Activated B cell treated with CpG ODN at 0.5 μM for 24 hours (primary cell): ENCODE measurements around the gene ABCA9. TPM values are rescaled to one million over a fixed set of nuclear protein-coding genes. Genes with fewer than 3 reads are reported as not detected.

Experiments used
- ATAC-seq: fragments of 200-7000 bp; cut with Tn5 transposase; one replicate; pipeline ENCODE4 v1.10.0; 2021; ENCODE audit warnings: low read depth, mild to moderate bottlenecking, moderate library complexity
- CTCF ChIA-PET: fragments of 350-600 bp; sonication (Branson Sonifier 250); formaldehyde crosslinking; loops from one replicate; lab custom pipeline; 2021; ENCODE audit warnings: antibody characterized with exemption; lab: Charles Lee
- POLR2A ChIA-PET: fragments of 350-600 bp; sonication (Branson Sonifier 250); formaldehyde crosslinking; loops from one replicate; lab custom pipeline; 2021; ENCODE audit warnings: antibody characterized with exemption; lab: Charles Lee
- DNase-seq: peaks from one replicate; pipeline ENCODE4 v3.0.0; 2022
- H3K27ac Mint-ChIP-seq: one replicate; pipeline ENCODE4 v1.8.0; 2020; ENCODE audit warnings: mixed read lengths
- H3K27me3 Mint-ChIP-seq: one replicate; pipeline ENCODE4 v1.8.0; 2021; ENCODE audit warnings: mixed read lengths
- H3K36me3 Mint-ChIP-seq: one replicate; pipeline ENCODE4 v1.8.0; 2021; ENCODE audit warnings: low read depth, mixed read lengths
- H3K4me1 Mint-ChIP-seq: one replicate; pipeline ENCODE4 v1.8.0; 2021; ENCODE audit warnings: mixed read lengths
- H3K4me3 Mint-ChIP-seq: one replicate; pipeline ENCODE4 v1.8.0; 2020; ENCODE audit warnings: mild to moderate bottlenecking, mixed read lengths
- H3K9me3 Mint-ChIP-seq: one replicate; pipeline ENCODE4 v1.8.0; 2020; ENCODE audit warnings: mixed read lengths
- intact Hi-C: fragments of 100-400 bp; cut with micrococcal nuclease; formaldehyde crosslinking; loops from one replicate; pipeline ENCODE4 v1.15.1; 2024
- total RNA-seq: library from RNA; stranded (reverse); gene quantifications from 2 replicates; pipeline ENCODE4 v1.2.3, GENCODE V29; 2022
- TF ChIP-seq, protein P1 (sequence below): fragments of 200-600 bp; IDR thresholded peaks from one replicate; pipeline ENCODE4 v1.8.0; 2022; ENCODE audit warnings: antibody characterized with exemption, mild to moderate bottlenecking

ABCA9 gene, protein sequence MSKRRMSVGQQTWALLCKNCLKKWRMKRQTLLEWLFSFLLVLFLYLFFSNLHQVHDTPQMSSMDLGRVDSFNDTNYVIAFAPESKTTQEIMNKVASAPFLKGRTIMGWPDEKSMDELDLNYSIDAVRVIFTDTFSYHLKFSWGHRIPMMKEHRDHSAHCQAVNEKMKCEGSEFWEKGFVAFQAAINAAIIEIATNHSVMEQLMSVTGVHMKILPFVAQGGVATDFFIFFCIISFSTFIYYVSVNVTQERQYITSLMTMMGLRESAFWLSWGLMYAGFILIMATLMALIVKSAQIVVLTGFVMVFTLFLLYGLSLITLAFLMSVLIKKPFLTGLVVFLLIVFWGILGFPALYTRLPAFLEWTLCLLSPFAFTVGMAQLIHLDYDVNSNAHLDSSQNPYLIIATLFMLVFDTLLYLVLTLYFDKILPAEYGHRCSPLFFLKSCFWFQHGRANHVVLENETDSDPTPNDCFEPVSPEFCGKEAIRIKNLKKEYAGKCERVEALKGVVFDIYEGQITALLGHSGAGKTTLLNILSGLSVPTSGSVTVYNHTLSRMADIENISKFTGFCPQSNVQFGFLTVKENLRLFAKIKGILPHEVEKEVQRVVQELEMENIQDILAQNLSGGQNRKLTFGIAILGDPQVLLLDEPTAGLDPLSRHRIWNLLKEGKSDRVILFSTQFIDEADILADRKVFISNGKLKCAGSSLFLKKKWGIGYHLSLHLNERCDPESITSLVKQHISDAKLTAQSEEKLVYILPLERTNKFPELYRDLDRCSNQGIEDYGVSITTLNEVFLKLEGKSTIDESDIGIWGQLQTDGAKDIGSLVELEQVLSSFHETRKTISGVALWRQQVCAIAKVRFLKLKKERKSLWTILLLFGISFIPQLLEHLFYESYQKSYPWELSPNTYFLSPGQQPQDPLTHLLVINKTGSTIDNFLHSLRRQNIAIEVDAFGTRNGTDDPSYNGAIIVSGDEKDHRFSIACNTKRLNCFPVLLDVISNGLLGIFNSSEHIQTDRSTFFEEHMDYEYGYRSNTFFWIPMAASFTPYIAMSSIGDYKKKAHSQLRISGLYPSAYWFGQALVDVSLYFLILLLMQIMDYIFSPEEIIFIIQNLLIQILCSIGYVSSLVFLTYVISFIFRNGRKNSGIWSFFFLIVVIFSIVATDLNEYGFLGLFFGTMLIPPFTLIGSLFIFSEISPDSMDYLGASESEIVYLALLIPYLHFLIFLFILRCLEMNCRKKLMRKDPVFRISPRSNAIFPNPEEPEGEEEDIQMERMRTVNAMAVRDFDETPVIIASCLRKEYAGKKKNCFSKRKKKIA (N-terminal part only)
- 0.04 and 0.10 TPM in 2 replicates for total RNA-seq

DNA sequence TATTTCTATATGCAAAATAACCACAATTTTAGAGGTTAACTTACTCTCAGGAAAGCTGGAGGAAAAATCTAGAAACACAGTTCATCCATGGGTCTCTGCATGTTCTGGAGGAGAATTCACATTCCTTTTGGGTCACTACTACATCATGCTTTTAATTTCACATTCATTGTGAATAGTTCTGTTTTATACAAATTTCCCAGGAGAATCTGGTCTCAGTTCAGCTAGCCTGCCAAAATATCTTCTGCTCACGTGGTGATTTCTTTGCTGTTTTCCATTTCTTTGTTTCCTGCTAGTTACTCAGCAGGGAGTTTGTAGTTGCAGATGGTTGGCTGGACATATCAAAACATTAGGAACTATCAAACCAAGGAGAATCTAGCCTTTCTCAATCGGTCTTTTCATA, at the start of gene ABCA9:
TSS of gene ABCA9 (minus strand) at position 106 of the 400 bp plus-strand sequence. CDS start 9,801 bp downstream, outside the sequence.
- Mint-ChIP-seq H3K27ac (peak within 1 kb of the TSS; percentile 0), H3K36me3 (no peaks in the 10 kb centered on the region), H3K4me1 (peaks cover 6% of the 10 kb centered on the region), H3K9me3 (peaks cover 10% of the 10 kb centered on the region), H3K4me3 (no peak within 1 kb of the TSS), H3K27me3 (no peaks in the 10 kb centered on the region)
- TF ChIP-seq, protein P1, sequence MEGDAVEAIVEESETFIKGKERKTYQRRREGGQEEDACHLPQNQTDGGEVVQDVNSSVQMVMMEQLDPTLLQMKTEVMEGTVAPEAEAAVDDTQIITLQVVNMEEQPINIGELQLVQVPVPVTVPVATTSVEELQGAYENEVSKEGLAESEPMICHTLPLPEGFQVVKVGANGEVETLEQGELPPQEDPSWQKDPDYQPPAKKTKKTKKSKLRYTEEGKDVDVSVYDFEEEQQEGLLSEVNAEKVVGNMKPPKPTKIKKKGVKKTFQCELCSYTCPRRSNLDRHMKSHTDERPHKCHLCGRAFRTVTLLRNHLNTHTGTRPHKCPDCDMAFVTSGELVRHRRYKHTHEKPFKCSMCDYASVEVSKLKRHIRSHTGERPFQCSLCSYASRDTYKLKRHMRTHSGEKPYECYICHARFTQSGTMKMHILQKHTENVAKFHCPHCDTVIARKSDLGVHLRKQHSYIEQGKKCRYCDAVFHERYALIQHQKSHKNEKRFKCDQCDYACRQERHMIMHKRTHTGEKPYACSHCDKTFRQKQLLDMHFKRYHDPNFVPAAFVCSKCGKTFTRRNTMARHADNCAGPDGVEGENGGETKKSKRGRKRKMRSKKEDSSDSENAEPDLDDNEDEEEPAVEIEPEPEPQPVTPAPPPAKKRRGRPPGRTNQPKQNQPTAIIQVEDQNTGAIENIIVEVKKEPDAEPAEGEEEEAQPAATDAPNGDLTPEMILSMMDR: no peak
- ChIA-PET POLR2A (no interaction called here), CTCF (no interaction called here)
- intact Hi-C loops: no loop called here
- no peak for ATAC-seq
- DNase-seq: no peak

DNA sequence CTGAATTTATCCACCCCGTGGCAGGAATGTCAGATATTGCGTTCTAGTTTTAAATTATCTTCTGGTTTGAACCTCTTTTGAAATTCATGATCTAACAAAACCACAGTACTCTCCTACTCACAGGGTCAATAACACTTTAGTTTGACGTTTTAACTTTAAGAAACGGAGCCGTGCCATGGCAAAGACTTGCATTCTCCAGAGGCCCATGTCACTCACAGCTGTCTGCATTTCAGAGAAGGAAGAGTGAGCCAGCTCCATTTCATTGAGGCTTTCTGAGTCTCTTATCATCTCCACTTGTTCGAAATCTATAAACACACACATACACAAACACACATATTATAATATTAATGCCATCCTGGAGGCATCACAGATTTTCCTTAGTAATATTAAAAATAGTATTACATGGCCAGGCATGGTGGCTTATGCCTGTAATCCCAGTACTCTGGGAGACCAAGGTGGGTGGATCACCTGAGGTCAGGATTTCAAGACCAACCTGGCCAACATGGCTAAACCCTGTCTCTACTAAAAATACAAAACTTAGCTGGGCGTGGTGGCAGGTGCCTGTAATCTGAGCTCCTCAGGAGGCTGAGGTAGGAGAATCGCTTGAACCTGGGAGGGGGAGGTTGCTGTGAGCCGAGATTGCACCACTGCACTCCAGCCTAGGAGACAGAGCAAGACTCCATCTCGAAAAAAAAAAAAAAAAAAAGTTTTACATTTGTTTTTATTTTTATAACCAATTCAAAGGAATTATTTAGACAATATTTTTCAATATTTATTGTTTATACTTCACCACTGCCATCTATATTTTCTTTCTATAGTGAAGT, 45.4 kb upstream of the ABCA9 start:
- ChIA-PET POLR2A (no interaction called here), CTCF (no interaction called here)
- ATAC-seq: no peak
- H3K27me3 Mint-ChIP-seq: no peaks in the 10 kb centered on the region
- intact Hi-C loops: no loop called here
- H3K9me3 Mint-ChIP-seq: no peaks in the 10 kb centered on the region
- H3K4me1 Mint-ChIP-seq: peaks cover 2% of the 10 kb centered on the region
- TF ChIP-seq, protein P1: no peak
- no peak overlapping the region for H3K4me3 Mint-ChIP-seq
- H3K36me3 Mint-ChIP-seq: no peaks in the 10 kb centered on the region
- H3K27ac Mint-ChIP-seq: no peak overlapping the region
- DNase-seq: no peak

DNA sequence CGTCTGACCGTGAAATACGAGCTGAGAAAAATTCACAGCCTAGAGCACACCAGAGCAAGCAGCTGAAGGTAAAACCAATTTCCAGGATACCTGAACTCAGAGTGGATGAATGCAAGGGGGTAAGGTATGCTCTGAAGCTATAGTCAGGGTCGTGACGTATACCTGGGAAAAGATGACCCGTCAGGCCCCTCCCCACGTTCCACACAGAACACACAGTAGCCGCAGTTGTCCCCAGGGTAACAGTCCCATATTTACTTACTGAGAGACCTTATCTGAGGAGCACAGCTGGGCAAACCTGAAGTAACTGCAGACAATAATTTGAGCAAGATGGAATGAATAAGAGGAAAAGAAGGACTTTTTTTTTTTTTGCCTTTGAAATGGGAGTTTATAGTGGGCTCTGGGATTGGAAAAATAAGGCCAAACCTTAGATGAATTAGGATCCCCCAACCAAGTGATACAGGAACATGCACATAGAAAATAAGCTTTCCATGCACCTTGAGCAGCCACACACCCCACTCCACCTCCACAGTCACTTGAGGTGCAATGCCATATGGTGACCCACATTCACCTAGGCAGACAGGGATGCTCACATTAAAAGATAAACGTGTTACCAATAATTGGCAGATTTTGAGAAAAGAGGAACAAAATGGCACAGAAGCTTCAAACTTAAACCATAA, 43.0 kb upstream of the ABCA9 start:
- DNase-seq (no peak), ATAC-seq (no peak)
- intact Hi-C loops: no loop called here
- TF ChIP-seq, protein P1: no peak
- Mint-ChIP-seq H3K27ac (no peak overlapping the region), H3K4me1 (no peaks in the 10 kb centered on the region), H3K4me3 (no peak overlapping the region), H3K27me3 (no peaks in the 10 kb centered on the region), H3K36me3 (no peaks in the 10 kb centered on the region), H3K9me3 (no peaks in the 10 kb centered on the region)
- ChIA-PET CTCF (interaction anchor here (0.6 to 1.6 kb wide), 2 partner anchors 18 to 146 kb away, joined by 3 to 4 read pairs; no protein-coding TSS in a partner anchor), POLR2A (no interaction called here)

DNA sequence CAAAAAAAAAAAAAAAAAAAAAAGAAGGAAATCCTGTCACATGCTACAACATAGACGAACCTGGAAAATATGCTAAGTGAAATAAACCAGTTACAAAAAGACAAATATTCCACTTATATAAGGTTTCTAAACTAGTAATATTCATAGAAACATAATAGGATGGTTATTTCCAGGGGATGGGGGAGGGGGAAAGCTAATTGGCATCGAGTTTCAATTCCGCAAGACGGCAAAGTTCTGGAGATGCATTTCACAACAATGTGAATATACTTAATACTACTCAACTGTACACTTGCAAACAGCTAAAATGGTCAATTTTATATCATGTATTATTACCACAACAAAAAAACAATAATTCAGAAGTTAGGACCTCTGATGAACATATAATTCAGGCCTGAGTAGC, 37.9 kb upstream of the ABCA9 start:
- no peaks in the 10 kb centered on the region for H3K36me3 Mint-ChIP-seq
- DNase-seq (no peak), ATAC-seq (no peak)
- no peak overlapping the region for H3K4me3 Mint-ChIP-seq
- ChIA-PET POLR2A (no interaction called here), CTCF (no interaction called here)
- peaks cover 7% of the 10 kb centered on the region for H3K4me1 Mint-ChIP-seq
- no peaks in the 10 kb centered on the region for H3K27me3 Mint-ChIP-seq
- H3K27ac Mint-ChIP-seq: no peak overlapping the region
- TF ChIP-seq, protein P1: no peak
- no peaks in the 10 kb centered on the region for H3K9me3 Mint-ChIP-seq
- intact Hi-C loops: no loop called here
